GM21529 (cell line): Measurements from ENCODE around the gene CEP72.

Source experiments
- ATAC-seq: cut with Tn5 transposase; IDR thresholded peaks from one replicate; pipeline ENCODE4 v1.9.1; 2021; ENCODE audit not compliant: unreplicated experiment

Gene CEP72

GRCh38 chr5:652773-653350 lies 40.7 kb downstream of the CEP72 start:
- ATAC-seq: no peak

- no peak for ATAC-seq
Observed at GRCh38 chr5:654071-654778, 42.1 kb downstream of the CEP72 start.

GRCh38 chr5:655406-655805 lies 43.3 kb downstream of the CEP72 start:
- no peak for ATAC-seq

DNA sequence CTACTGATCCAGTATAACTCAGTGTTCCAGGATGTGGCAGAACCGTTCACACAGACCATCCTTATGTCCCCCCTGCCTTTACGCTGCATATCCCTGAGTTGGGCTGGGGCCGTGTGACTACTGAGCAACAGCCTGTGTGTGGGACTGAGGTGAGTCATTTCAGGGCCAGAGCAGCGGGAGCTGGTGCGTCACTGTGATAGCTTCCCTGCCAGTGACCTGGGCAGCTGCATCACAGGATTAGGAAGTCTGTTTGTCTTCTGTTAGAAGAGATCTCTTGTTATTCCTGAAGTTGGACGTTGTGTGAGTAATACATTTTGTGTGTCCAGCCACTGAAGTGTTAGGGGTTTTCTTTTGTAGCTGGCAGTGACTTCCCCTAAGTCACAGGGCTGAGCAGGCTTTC lies 45.4 kb downstream of the CEP72 start:
- ATAC-seq: no peak

GRCh38 chr5:658103-658502 lies 46.0 kb downstream of the CEP72 start:
- ATAC-seq: no peak

DNA sequence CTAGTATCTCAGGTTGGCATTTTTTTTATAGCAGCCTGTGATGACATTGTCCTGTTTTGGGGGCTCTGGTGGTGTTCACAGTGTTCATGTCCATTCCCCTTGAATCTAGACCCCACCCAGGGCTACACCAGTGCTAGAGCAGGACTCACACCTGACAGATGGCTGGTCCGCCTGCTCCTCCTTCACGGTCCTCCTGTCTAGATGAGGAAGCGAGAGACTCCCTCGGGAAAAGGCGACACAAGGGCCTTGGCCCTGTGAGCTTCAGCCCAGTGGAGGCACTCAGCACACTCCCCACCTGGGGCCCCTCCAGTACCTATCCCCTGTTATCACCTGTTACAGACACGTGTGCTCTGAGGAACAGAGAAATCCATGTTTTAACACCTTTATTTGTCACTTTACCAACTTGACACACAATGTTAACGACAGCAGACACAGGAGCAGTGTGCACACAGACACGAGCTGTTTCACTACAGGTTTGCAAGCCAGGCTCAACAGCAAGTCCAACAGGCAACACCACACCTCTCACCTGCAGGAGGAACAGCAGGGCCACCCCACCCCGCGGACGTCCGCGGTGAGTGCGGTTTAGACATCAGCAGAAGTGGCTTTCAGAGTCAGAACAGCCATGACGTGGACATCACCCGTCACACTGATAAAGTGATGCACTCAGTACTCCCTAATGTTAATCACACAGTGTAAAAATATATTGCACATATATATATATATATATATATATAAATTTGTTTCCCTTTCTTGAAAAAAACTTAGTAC lies 47.5 kb downstream of the CEP72 start:
- no peak for ATAC-seq

- ATAC-seq: no peak
Observed at GRCh38 chr5:660491-661030, 48.4 kb downstream of the CEP72 start.

DNA sequence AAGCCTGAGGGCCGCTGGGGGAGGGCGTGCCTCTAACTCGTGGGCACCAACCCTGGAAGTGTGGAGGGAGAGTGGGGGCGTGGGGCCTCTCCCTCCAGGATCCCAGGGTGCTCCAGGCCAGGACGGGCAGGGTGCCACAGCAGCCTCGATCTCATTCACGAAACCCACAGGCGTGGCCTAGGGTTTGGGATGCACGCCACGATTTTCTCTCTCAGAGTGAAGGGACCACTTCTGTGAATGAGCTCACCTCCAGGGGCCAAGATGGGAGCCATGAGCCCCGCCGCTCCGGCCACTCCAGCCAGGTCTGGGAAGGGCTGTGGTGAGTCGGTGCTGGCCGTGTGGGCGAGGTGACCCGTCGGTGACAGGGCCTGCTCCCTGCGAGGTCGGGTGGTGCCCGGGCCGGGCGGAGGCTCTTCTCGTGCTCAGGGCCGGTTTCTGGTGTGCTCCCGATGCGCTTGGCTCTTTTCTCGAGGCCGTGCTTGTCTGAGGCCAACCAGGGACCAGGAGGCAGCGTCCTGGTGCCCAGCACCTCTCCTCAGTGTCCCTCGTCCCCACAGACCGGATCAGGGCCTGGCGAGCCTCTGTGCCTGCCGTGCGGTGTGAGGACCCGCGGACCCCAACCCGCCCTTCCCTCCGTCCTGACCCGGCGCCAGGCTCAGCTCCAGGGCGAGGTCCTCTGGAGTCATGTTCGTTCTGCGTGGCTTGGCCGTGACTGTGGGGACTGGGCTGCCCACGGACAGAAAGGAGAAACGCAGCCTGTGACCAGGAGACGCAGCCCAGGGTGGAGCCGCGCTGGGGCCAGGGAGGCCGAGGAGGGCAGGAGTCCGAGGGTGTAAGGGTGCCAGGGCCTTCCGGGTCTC lies 50.0 kb downstream of the CEP72 start:
- ATAC-seq: no peak

- no peak for ATAC-seq
Observed at GRCh38 chr5:662751-663435, 50.8 kb downstream of the CEP72 start.

DNA sequence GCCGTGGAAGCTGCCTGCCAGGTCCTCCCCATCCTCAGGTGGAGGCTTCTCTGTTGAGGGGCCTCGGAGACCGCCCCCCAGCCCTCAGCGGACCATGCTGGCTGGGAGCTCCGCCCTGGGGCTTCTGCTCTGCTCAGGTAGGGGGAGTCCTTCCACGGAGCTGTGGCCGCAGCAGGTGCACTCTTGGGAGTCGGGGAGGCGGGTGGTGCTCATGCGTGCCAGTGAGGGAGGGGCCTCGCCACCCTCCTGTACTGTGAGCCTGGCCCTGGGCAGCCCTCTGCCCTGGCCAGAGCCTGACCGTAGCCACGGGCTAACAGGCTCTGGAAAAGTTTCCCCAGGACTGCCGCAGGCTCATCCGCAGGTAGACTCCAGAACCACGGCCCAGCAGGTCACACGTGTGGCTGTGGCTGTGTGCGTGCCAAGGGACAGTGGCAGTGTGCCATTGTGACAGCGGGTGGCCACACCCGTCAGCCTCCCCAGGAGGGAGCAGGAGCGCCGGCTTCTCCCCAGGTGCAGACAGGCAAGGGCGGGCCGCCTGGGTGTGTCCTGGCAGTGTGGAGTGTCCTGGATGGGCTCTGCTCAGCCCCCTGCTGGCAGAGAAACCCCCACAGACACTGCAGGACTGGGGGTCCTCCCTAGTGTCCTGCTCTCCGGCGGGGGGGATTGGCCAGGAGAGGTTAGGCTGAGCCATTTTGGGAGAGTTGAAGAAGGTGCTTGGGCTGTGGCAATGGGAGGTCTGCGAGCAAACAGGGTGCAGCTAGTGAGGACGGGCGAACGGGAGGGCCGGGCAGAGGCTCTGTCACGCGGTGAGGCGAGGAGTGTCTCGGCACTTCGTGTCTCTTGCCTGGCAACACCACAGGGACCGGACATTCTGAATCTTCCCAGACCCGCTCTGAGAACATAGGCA lies 51.5 kb downstream of the CEP72 start:
- no peak for ATAC-seq

GRCh38 chr5:664343-664993 lies 52.3 kb downstream of the CEP72 start:
- no peak for ATAC-seq

DNA sequence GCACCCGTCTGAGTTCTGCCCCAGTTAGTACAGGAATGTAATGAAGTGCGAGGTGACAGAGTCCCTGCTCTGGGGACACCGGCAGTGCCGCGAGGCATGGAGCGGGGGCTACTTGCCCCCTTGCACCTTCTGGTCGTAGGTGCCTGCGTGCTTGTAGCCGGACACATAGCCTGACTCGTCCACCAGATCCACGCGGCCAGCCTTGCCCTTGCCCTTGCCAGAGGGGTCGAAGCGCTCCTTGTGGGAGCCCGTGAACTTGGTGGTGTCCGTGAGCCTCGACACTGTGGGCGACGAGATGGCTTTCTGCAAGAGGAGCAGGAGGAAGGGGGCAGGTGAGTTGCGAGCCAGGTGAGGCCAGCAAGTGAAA lies 52.8 kb downstream of the CEP72 start:
- no peak for ATAC-seq

DNA sequence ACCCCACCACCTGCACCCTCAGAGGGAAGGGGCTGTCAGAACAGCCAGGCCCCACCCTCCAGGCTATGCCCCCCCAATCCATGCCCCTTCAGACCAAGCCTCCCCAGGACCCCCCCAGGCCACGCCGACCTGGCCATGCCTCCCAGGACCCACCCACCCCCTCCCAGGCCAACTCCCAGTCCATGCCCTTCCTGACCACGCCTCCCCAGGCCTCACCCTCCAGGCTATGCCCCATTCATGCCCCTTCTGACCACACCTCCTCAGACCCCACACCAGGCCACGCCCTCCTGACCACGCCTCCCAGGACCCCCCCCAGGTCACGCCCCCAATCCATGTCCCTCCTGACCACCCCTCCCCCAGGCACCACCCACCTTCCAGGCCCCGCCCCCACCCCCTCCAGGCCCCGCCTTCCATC lies 53.4 kb downstream of the CEP72 start:
- ATAC-seq: no peak

DNA sequence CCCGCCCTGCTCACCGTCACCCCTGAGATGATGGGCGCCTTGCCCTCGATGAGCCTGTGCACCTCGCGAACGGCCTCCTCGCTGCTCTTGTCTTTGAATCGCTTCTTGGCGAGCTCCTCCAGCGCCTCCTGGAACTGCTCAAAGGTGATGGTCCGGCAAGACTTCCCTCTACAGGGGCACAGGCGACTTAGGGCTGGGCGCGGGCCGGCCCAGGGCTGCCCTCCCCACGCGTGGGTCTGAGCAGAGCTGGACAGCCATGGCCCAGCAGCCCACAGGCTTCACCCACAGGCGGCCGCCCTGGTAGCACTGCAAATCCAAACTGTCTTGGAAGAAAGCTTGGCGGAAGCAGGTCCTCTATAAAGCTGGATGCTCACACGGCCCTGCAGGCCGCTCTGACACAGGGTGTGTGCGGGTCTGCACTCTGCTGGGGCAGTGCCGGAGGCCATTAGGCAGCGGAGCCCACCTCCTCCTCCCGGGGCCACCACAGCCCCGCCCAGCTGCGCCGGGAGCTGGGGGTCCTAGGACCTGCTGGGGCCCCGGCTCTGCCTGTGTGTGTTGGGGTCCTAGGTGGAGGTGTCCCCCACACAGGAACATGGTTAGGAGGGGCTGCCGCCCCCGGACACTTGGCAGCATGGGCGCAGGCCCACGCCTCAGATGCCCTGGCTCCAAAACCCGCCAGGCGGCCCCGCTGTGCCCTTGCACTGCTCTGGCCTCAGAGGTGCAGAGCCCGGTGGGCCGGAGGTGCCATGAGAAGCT lies 54.0 kb downstream of the CEP72 start:
- ATAC-seq: no peak

DNA sequence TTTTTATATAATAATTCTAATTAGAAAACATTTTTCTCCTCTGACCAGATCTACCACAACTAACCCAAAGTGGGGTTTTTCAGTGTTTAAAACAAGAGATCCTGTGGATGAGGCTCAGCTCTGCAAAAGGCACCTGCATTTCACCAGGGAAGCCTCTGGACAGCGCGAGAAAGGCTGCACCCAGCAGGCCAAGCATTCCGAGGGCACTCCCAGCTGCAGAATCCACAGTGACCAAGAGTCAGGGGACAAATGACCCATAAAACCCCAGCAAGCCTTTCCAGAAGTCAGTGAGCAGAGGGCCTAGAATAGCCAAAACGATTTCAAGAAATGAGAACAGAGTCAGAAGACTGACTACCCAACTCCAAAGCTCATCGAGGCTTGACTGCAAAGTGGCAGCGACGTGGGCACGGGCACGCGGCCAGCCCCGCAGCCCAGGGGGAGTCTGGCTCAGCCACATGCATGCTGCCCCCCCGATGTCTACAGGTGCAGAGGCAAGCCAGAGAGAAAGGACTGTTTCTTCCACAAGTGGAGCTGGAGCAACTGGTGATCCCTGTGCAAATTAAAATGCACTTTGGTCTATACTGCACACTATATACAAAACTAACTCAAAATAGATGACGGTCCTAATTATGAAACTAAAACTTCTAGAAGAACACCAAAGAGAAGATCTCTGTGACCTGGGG lies 54.8 kb downstream of the CEP72 start:
- no peak for ATAC-seq

DNA sequence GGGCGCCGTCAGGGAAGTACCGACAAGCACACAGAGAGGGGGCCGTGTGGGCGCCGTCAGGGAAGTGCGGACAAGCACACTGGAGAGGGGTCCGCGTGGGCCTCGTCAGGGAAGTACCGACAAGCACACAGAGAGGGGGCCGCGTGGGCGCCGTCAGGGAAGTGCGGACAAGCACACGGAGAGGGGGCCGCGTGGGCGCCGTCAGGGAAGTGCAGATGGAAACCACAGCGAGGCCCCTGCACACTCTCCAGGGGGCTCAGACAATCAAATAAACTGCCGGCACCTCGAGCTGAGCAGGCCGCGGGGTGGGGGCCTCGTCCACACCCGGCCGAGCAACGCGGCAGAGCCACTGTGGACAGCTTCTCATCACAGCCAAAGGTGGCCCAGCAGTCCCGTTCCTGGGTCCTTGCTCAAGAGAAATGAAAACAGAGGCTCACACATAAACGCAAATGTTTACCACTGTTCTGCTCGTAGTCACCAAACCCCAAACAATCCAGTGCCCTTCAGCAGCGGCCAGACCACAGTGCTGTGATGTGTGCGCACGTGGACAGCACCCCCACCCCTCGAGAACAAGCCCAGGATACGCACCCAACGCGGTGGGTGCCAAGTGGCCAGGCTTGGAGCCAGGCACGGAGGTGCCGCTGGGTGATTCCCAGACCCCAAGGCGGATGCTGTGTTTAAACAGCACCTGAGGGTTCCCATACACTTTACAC lies 56.3 kb downstream of the CEP72 start:
- no peak for ATAC-seq
